ENCODE data around the gene UTS2R. TPM values are rescaled to one million over a fixed set of nuclear protein-coding genes. Genes with fewer than 3 reads are reported as not detected.

Gene UTS2R
- total and polyA plus RNA-seq, 7 donors, result not detected

DNA sequence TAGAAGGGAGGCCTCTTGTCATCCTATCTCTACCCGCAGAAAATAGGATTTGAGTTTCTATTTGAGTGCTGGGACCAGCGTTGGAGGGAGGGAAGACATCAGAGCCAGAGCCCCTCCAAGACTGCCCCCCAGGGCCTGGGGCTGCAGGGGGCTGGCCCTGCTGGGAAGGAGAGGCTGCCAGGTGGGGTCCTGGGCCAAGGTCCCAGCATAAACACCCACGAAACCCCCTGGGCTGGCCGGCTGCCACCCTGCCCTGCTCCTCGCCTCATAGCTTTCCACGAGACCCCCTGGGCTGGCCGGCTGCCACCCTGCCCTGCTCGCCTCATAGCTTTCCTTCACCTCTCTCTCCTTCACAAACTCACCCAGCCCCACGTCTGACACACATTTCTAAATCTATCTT, 23.1 kb upstream of the UTS2R start:
- intact Hi-C loops (cut with DNase I), result no loop called here
- H3K36me3 ChIP-seq, result no peaks in the 10 kb centered on the region
- no peaks in the 10 kb centered on the region for H3K9me3 ChIP-seq
- WGBS, 2 donors, result 52 to 78% methylated on average over 9 of the region's 9 CpGs
- peaks cover 0 to 11% (median 0%) of the 10 kb centered on the region in 4 donors for H3K4me1 ChIP-seq
- no peak for TF ChIP-seq EP300 (IDR thresholded peaks at IDR 0.05)
- TF ChIP-seq, protein P1, sequence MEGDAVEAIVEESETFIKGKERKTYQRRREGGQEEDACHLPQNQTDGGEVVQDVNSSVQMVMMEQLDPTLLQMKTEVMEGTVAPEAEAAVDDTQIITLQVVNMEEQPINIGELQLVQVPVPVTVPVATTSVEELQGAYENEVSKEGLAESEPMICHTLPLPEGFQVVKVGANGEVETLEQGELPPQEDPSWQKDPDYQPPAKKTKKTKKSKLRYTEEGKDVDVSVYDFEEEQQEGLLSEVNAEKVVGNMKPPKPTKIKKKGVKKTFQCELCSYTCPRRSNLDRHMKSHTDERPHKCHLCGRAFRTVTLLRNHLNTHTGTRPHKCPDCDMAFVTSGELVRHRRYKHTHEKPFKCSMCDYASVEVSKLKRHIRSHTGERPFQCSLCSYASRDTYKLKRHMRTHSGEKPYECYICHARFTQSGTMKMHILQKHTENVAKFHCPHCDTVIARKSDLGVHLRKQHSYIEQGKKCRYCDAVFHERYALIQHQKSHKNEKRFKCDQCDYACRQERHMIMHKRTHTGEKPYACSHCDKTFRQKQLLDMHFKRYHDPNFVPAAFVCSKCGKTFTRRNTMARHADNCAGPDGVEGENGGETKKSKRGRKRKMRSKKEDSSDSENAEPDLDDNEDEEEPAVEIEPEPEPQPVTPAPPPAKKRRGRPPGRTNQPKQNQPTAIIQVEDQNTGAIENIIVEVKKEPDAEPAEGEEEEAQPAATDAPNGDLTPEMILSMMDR (IDR thresholded peaks at IDR 0.05), result no peak
- no peak for TF ChIP-seq POLR2AphosphoS5 (IDR thresholded peaks at IDR 0.05)
- no peak for TF ChIP-seq POLR2A (IDR thresholded peaks at IDR 0.05)
- H3K4me3 ChIP-seq, result no peak overlapping the region
- no peak for DNase-seq
- no peak overlapping the region for H3K27ac ChIP-seq
- peaks cover 0 to 10% (median 0%) of the 10 kb centered on the region in 3 donors for H3K27me3 ChIP-seq

DNA sequence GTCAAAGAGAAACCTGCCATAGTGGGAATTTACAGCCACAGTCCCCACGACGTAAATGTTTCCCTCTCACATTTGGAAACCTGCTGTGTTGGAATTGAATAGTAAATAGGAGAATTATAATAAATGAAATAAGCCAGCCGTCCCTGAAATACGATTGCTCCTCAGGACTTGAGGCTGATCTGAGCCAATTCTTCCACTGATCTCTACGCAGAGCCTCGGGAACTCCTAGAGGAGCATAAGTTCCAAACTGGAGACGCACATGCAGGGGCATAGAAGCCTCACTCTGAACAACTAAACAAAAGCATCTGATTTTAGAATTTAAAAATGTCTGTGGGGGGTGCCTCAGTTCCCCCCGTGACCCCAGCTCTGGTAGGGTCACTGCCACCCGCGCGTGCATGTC, 22.7 kb upstream of the UTS2R start:
- H3K27me3 ChIP-seq, result peaks cover 0 to 10% (median 0%) of the 10 kb centered on the region in 3 donors
- no peak overlapping the region for H3K27ac ChIP-seq
- TF ChIP-seq POLR2AphosphoS5 (IDR thresholded peaks at IDR 0.05) (no peak), EP300 (IDR thresholded peaks at IDR 0.05) (no peak), POLR2A (IDR thresholded peaks at IDR 0.05) (no peak)
- TF ChIP-seq, protein P1 (IDR thresholded peaks at IDR 0.05), result no peak
- no peaks in the 10 kb centered on the region for H3K36me3 ChIP-seq
- peaks cover 0 to 11% (median 0%) of the 10 kb centered on the region in 4 donors for H3K4me1 ChIP-seq
- no peak overlapping the region for H3K4me3 ChIP-seq
- 53 to 70% methylated on average over 11 of the region's 11 CpGs for WGBS, 2 donors
- intact Hi-C loops (cut with DNase I), result no loop called here
- DNase-seq, result no peak
- H3K9me3 ChIP-seq, result no peaks in the 10 kb centered on the region

DNA sequence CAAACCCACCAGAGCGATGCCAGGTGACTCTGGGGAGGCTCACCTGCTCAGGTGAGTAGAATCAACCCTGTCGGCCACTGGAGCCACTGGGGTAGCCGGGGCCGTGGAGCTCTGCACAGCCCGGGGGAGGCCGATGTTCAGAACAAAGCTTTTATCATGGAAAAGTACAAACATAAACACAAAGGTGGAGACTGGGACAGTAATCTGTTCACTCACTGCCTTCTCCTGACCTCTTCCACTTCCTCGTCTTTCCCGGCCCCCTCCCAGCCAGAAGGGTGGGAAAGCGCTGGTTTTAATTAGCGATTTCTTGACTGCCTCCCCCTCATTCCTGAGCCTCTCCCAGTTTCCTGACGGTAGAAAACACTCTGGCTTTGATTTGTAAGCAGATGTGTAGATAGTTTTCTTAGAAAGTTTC, 22.3 kb upstream of the UTS2R start:
- DNase-seq, result no peak
- H3K36me3 ChIP-seq, result no peaks in the 10 kb centered on the region
- peaks cover 0 to 11% (median 0%) of the 10 kb centered on the region in 4 donors for H3K4me1 ChIP-seq
- no peak overlapping the region for H3K27ac ChIP-seq
- TF ChIP-seq POLR2A (IDR thresholded peaks at IDR 0.05), result no peak
- no peak for TF ChIP-seq EP300 (IDR thresholded peaks at IDR 0.05)
- TF ChIP-seq, protein P1 (IDR thresholded peaks at IDR 0.05), result no peak
- TF ChIP-seq POLR2AphosphoS5 (IDR thresholded peaks at IDR 0.05), result no peak
- H3K27me3 ChIP-seq, result peaks cover 0 to 10% (median 0%) of the 10 kb centered on the region in 3 donors
- H3K4me3 ChIP-seq, result no peak overlapping the region
- no peaks in the 10 kb centered on the region for H3K9me3 ChIP-seq
- intact Hi-C loops (cut with DNase I), result no loop called here
- 24 to 54% methylated on average over 11 of the region's 11 CpGs for WGBS, 2 donors

GRCh38 chr17:82350182-82351030, 21.2 kb upstream of the UTS2R start:
- DNase-seq, result no peak
- no peak overlapping the region for H3K27ac ChIP-seq
- H3K9me3 ChIP-seq, result no peaks in the 10 kb centered on the region
- no peaks in the 10 kb centered on the region for H3K36me3 ChIP-seq
- peaks cover 0 to 10% (median 0%) of the 10 kb centered on the region in 3 donors for H3K27me3 ChIP-seq
- H3K4me3 ChIP-seq, result no peak overlapping the region
- intact Hi-C loops (cut with DNase I), result loop anchor here (2.0 to 10.0 kb wide), 6 partner anchors 64 to 426 kb away; no protein-coding TSS in a partner anchor
- WGBS, 2 donors, result 80 to 81% methylated on average over 28 of the region's 28 CpGs
- H3K4me1 ChIP-seq, result peaks cover 0 to 11% (median under 1%) of the 10 kb centered on the region in 4 donors
- TF ChIP-seq POLR2A (IDR thresholded peaks at IDR 0.05), result no peak
- TF ChIP-seq POLR2AphosphoS5 (IDR thresholded peaks at IDR 0.05), result no peak
- TF ChIP-seq, protein P1 (IDR thresholded peaks at IDR 0.05), result no peak
- TF ChIP-seq EP300 (IDR thresholded peaks at IDR 0.05), result no peak
